Liver (tissue), 9 donors: ENCODE data around the gene CAPN1. TPM values are rescaled to one million over a fixed set of nuclear protein-coding genes. Genes with fewer than 3 reads are reported as not detected.

Source experiments
- DNase-seq: peaks from one replicate; pipeline ENCODE4 v3.0.0-alpha.2; 2017; ENCODE audit warnings: low spot score
- H3K27ac ChIP-seq, 2 donors: one replicate each; pipeline ENCODE4 v1.7.0; 2013; ENCODE audit warnings: inconsistent platforms in 2 of 2, low read length in 2 of 2, control low read depth in 1 of 2, low read depth in 1 of 2, mild to moderate bottlenecking in 1 of 2
- H3K27me3 ChIP-seq, 4 donors: one replicate each; pipeline versions ENCODE4 v1.6.1 to v1.7.0; 2013; ENCODE audit warnings: low read length in 3 of 4, inconsistent platforms in 1 of 4, mild to moderate bottlenecking in 1 of 4, moderate library complexity in 1 of 4; ENCODE audit not compliant: control insufficient read depth in 4 of 4, insufficient read depth in 4 of 4
- H3K36me3 ChIP-seq, 4 donors: one replicate each; pipeline versions ENCODE4 v1.6.1 to v1.7.0; 2013; ENCODE audit warnings: low read length in 3 of 4, mild to moderate bottlenecking in 3 of 4, low read depth in 1 of 4, moderate library complexity in 1 of 4; ENCODE audit not compliant: control insufficient read depth in 4 of 4, insufficient read depth in 3 of 4
- H3K4me1 ChIP-seq, 4 donors: one replicate each; pipeline versions ENCODE4 v1.6.1 to v1.7.0; 2013; ENCODE audit warnings: low read length in 3 of 4, mild to moderate bottlenecking in 3 of 4, moderate library complexity in 1 of 4; ENCODE audit not compliant: control insufficient read depth in 4 of 4, insufficient read depth in 4 of 4
- H3K4me3 ChIP-seq, 3 donors: one replicate each; pipeline versions ENCODE4 v1.6.1 to v1.7.0; 2013; ENCODE audit warnings: low read length in 3 of 3, control low read depth in 1 of 3, low read depth in 1 of 3, mild to moderate bottlenecking in 1 of 3
- H3K9ac ChIP-seq, 2 donors: one replicate each; pipeline ENCODE4 v1.7.0; 2013; ENCODE audit warnings: low read length in 2 of 2, mild to moderate bottlenecking in 2 of 2, moderate library complexity in 2 of 2, control low read depth in 1 of 2, low read depth in 1 of 2
- H3K9me3 ChIP-seq, 4 donors: one replicate each; pipeline versions ENCODE4 v1.6.1 to v1.7.0; 2013; ENCODE audit warnings: low read length in 3 of 4; ENCODE audit not compliant: control insufficient read depth in 4 of 4
- ATF3 ChIP-seq: IDR thresholded peaks from 2 replicates; pipeline ENCODE4 v1.6.1; 2016; ENCODE audit warnings: antibody characterized with exemption
- CTCF ChIP-seq: fragments of 150-350 bp; IDR thresholded peaks from 2 replicates; pipeline ENCODE4 v1.5.1; 2017; ENCODE audit warnings: improper control_type of control experiment, low read depth, low read length; ENCODE audit not compliant: missing input control
- EGR1 ChIP-seq, 2 donors: IDR thresholded peaks; 2 replicates each; pipeline ENCODE4 v1.6.1; 2016 to 2018; ENCODE audit warnings: antibody characterized with exemption in 2 of 2, low read depth in 2 of 2
- FOXA1 ChIP-seq: IDR thresholded peaks from 2 replicates; pipeline ENCODE4 v1.6.1; 2016; ENCODE audit warnings: antibody characterized with exemption
- FOXA2 ChIP-seq: IDR thresholded peaks from 2 replicates; pipeline ENCODE4 v1.6.1; 2016; ENCODE audit warnings: antibody characterized with exemption
- GABPA ChIP-seq, 2 donors: IDR thresholded peaks in 1 of 2; conservative IDR thresholded peaks in 1 of 2; 2 replicates each; pipeline ENCODE4 v1.6.1; 2016; ENCODE audit warnings: antibody characterized with exemption in 2 of 2, mild to moderate bottlenecking in 1 of 2, moderate library complexity in 1 of 2
- HNF4A ChIP-seq, 2 donors: conservative IDR thresholded peaks; 2 replicates each; pipeline ENCODE4 v1.6.1; 2016; ENCODE audit warnings: antibody characterized with exemption in 2 of 2, mild to moderate bottlenecking in 2 of 2
- HNF4G ChIP-seq: IDR thresholded peaks from 2 replicates; pipeline ENCODE4 v1.6.1; 2016; ENCODE audit warnings: antibody characterized with exemption
- JUND ChIP-seq, 2 donors: IDR thresholded peaks; 2 replicates each; pipeline ENCODE4 v1.6.1; 2016; ENCODE audit warnings: antibody characterized with exemption in 2 of 2
- RAD21 ChIP-seq, 2 donors: IDR thresholded peaks; 2 replicates each; pipeline ENCODE4 v1.6.1; 2016; ENCODE audit warnings: antibody characterized with exemption in 2 of 2, mild to moderate bottlenecking in 2 of 2
- RXRA ChIP-seq, 2 donors: IDR thresholded peaks; 2 replicates each; pipeline ENCODE4 v1.6.1; 2017 to 2018; ENCODE audit warnings: antibody characterized with exemption in 2 of 2, mild to moderate bottlenecking in 1 of 2
- SP1 ChIP-seq: IDR thresholded peaks from 2 replicates; pipeline ENCODE4 v1.6.1; 2018; ENCODE audit warnings: antibody characterized with exemption, mild to moderate bottlenecking
- TAF1 ChIP-seq: conservative IDR thresholded peaks from 2 replicates; pipeline ENCODE4 v1.6.1; 2016; ENCODE audit warnings: antibody characterized with exemption, mild to moderate bottlenecking
- WGBS: extraction: QIAGEN DNeasy Blood & Tissue Kit; methylation state at CpG from one replicate; pipeline ENCODE4 v1.1.7; 2013; 5-methylcytosine and 5-hydroxymethylcytosine counted together
- polyA plus RNA-seq, 2 donors: library from polyadenylated mRNA; stranded (reverse) in 1 of 2; unstranded in 1 of 2; fragments of 200-250 nt in 1 of 2; fragments of >200 nt in 1 of 2; fragmentation: Nextera tagmentation in 1 of 2; extraction: Ambion mirVana in 1 of 2; gene quantifications; one replicate each; pipeline versions ENCODE4 v1.2.1 to v1.2.3, GENCODE V29; 2013 to 2015
- total RNA-seq, 2 donors: library from RNA; depleted of rRNA; stranded (reverse); fragments of >200 nt; gene quantifications; one replicate each; pipeline ENCODE4 v1.2.3, GENCODE V29; 2014
- TF ChIP-seq, protein P1 (sequence below): IDR thresholded peaks from 2 replicates; pipeline ENCODE4 v1.6.1; 2016; ENCODE audit warnings: antibody characterized with exemption
- donor health status: healthy.
- donor health status: healthy.
- donor health status: healthy.
- donor health status: healthy.
- donor health status: healthy.

The CAPN1 gene
- total and polyA plus RNA-seq, 4 donors, result 39.6 to 183 (median 65.1) TPM

- TF ChIP-seq CTCF, result no peak
- TF ChIP-seq SP1, result no peak
- no peak for TF ChIP-seq HNF4G
Measured at GRCh38 chr11:65212226-65212801, 30.6 kb downstream of the CAPN1 start (continued).

GRCh38 chr11:65213322-65214211 lies 31.8 kb downstream of the CAPN1 start:
- Histone ChIP-seq H3K9ac (no peak overlapping the region), H3K27me3 (no peaks in the 10 kb centered on the region), H3K36me3 (peaks cover 0 to 9% (median 4%) of the 10 kb centered on the region in 4 donors), H3K4me3 (no peak overlapping the region), H3K4me1 (peaks cover 12 to 25% (median 15%) of the 10 kb centered on the region in 4 donors), H3K9me3 (no peaks in the 10 kb centered on the region), H3K27ac (no peak overlapping the region)
- TF ChIP-seq FOXA1 (no peak), FOXA2 (no peak), ATF3 (no peak), TAF1 (no peak), JUND (IDR thresholded peaks at IDR 0.05) (no peak), RXRA (IDR thresholded peaks at IDR 0.05) (no peak), HNF4A (conservative IDR thresholded peaks at IDR 0.05) (no peak), RAD21 (IDR thresholded peaks at IDR 0.05) (no peak), EGR1 (IDR thresholded peaks at IDR 0.05; ENCODE audit: low read depth in 2 of 2) (no peak)
- TF ChIP-seq, protein P1, sequence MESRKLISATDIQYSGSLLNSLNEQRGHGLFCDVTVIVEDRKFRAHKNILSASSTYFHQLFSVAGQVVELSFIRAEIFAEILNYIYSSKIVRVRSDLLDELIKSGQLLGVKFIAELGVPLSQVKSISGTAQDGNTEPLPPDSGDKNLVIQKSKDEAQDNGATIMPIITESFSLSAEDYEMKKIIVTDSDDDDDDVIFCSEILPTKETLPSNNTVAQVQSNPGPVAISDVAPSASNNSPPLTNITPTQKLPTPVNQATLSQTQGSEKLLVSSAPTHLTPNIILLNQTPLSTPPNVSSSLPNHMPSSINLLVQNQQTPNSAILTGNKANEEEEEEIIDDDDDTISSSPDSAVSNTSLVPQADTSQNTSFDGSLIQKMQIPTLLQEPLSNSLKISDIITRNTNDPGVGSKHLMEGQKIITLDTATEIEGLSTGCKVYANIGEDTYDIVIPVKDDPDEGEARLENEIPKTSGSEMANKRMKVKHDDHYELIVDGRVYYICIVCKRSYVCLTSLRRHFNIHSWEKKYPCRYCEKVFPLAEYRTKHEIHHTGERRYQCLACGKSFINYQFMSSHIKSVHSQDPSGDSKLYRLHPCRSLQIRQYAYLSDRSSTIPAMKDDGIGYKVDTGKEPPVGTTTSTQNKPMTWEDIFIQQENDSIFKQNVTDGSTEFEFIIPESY, result no peak
- 78% methylated on average over 26 of the region's 26 CpGs for WGBS
- no peak for DNase-seq

DNA sequence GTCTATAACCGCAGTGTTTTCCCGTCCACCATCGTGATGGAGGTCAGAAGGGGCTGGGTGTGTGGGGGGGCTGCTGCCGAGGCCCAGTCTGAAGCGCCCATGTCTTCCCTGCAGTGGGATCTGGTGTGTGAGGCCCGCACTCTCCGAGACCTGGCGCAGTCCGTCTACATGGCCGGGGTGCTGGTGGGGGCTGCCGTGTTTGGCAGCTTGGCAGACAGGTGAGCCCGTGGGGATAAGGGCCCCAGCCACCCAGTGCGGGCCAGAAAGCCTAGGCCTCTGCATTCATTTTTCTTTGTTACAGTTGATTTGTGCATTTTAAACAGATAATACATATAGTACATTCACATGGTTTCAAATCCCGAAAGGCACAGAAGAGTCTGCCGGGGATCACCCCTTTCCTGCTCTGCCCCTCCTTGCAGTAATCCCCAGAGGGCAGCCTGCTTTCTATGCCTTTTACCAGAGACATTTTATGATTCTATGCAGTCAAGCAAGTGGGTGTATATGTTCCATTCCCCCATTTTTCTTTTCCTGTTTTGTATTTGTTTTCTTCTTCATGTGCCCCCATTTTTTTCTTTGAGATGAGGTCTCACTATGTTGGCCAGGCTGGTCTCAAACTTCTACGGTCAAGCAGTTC lies 32.6 kb downstream of the CAPN1 start:
- no peak overlapping the region for H3K4me3 ChIP-seq
- H3K9ac ChIP-seq, result no peak overlapping the region
- no peak overlapping the region for H3K27ac ChIP-seq
- H3K9me3 ChIP-seq, result no peaks in the 10 kb centered on the region
- H3K4me1 ChIP-seq, result peaks cover 12 to 18% (median 15%) of the 10 kb centered on the region in 4 donors
- peaks cover 0 to 9% (median 4%) of the 10 kb centered on the region in 4 donors for H3K36me3 ChIP-seq
- WGBS, result 91% methylated on average over 16 of the region's 16 CpGs
- TF ChIP-seq GABPA (IDR thresholded peaks at IDR 0.05 in 1 of 2, conservative IDR thresholded peaks at IDR 0.05 in 1 of 2) (no peak), EGR1 (IDR thresholded peaks at IDR 0.05; ENCODE audit: low read depth in 2 of 2) (no peak), CTCF (no peak)
- TF ChIP-seq, protein P1, result no peak
- DNase-seq, result no peak
- no peaks in the 10 kb centered on the region for H3K27me3 ChIP-seq
